Measurements from ENCODE around the gene LCN12. TPM values are rescaled to one million over a fixed set of nuclear protein-coding genes. Genes with fewer than 3 reads are reported as not detected.

Gene LCN12
- polyA plus RNA-seq, 1 donor from 2014 or later: 2.9 TPM

- TF ChIP-seq SMC3 (conservative IDR thresholded peaks at IDR 0.05; ENCODE audit: poor library complexity) (no peak), CTCF (IDR thresholded peaks at IDR 0.05; ENCODE audit: poor library complexity, severe bottlenecking) (no peak), REST (IDR thresholded peaks at IDR 0.05; ENCODE audit: borderline replicate concordance) (no peak), POLR2AphosphoS5 (IDR thresholded peaks at IDR 0.05) (no peak), EZH2 (IDR thresholded peaks at IDR 0.05; ENCODE audit: borderline replicate concordance, insufficient read depth, low read length, poor library complexity, severe bottlenecking) (no peak), EP300 (conservative IDR thresholded peaks at IDR 0.05; ENCODE audit: poor library complexity, severe bottlenecking) (no peak), RAD21 (conservative IDR thresholded peaks at IDR 0.05) (no peak), TAF1 (IDR thresholded peaks at IDR 0.05; ENCODE audit: low read depth) (no peak), MXI1 (conservative IDR thresholded peaks at IDR 0.05; ENCODE audit: poor library complexity, severe bottlenecking) (no peak)
- no peaks in the 10 kb centered on the region for H3K9me3 ChIP-seq (ENCODE audit: low read length)
- H3K36me3 ChIP-seq (ENCODE audit: insufficient read depth, low read length): no peaks in the 10 kb centered on the region
- no peak overlapping the region for H3K4me2 ChIP-seq (ENCODE audit: low read length)
- H3K27ac ChIP-seq (ENCODE audit: low read length): no peak overlapping the region
- no peaks in the 10 kb centered on the region for H3K27me3 ChIP-seq (ENCODE audit: insufficient read depth, low read depth, low read length)
- no peaks in the 10 kb centered on the region for H3F3A ChIP-seq (ENCODE audit: insufficient read depth, low read length, poor library complexity, severe bottlenecking)
- H4K20me1 ChIP-seq (ENCODE audit: insufficient read depth): no peaks in the 10 kb centered on the region
- no peaks in the 10 kb centered on the region for H3K9me2 ChIP-seq (ENCODE audit: insufficient read depth, low read length)
- no peak overlapping the region for H3K4me3 ChIP-seq (ENCODE audit: low read length)
- H3K79me2 ChIP-seq (replicated peaks; ENCODE audit: insufficient read depth, low read length): no peaks in the 10 kb centered on the region
- no peak overlapping the region for H2AFZ ChIP-seq (ENCODE audit: low read depth, low read length)
- no peak overlapping the region for H3K9ac ChIP-seq (ENCODE audit: low read length)
These were observed 31.3 kb upstream of the LCN12 start for GRCh38 chr9:136920734-136921231.

GRCh38 chr9:136921307-136921706 is 30.8 kb upstream of the LCN12 start:
- no peak for TF ChIP-seq CTCF (IDR thresholded peaks at IDR 0.05; ENCODE audit: poor library complexity, severe bottlenecking)
- TF ChIP-seq MXI1 (conservative IDR thresholded peaks at IDR 0.05; ENCODE audit: poor library complexity, severe bottlenecking): no peak
- TF ChIP-seq EZH2 (IDR thresholded peaks at IDR 0.05; ENCODE audit: borderline replicate concordance, insufficient read depth, low read length, poor library complexity, severe bottlenecking): no peak
- TF ChIP-seq SMC3 (conservative IDR thresholded peaks at IDR 0.05; ENCODE audit: poor library complexity): no peak
- TF ChIP-seq RAD21 (conservative IDR thresholded peaks at IDR 0.05): no peak
- no peak for TF ChIP-seq EP300 (conservative IDR thresholded peaks at IDR 0.05; ENCODE audit: poor library complexity, severe bottlenecking)
- no peak for TF ChIP-seq REST (IDR thresholded peaks at IDR 0.05; ENCODE audit: borderline replicate concordance)
- no peak for TF ChIP-seq POLR2AphosphoS5 (IDR thresholded peaks at IDR 0.05)
- TF ChIP-seq TAF1 (IDR thresholded peaks at IDR 0.05; ENCODE audit: low read depth): no peak
- H3K4me3 ChIP-seq (ENCODE audit: low read length): no peak overlapping the region
- no peak overlapping the region for H2AFZ ChIP-seq (ENCODE audit: low read depth, low read length)
- H3K9me2 ChIP-seq (ENCODE audit: insufficient read depth, low read length): no peaks in the 10 kb centered on the region
- H4K20me1 ChIP-seq (ENCODE audit: insufficient read depth): no peaks in the 10 kb centered on the region
- H3K27ac ChIP-seq (ENCODE audit: low read length): no peak overlapping the region
- no peaks in the 10 kb centered on the region for H3K9me3 ChIP-seq (ENCODE audit: low read length)
- H3K79me2 ChIP-seq (replicated peaks; ENCODE audit: insufficient read depth, low read length): no peaks in the 10 kb centered on the region
- no peaks in the 10 kb centered on the region for H3K36me3 ChIP-seq (ENCODE audit: insufficient read depth, low read length)
- H3K9ac ChIP-seq (ENCODE audit: low read length): no peak overlapping the region
- H3K4me2 ChIP-seq (ENCODE audit: low read length): no peak overlapping the region
- no peaks in the 10 kb centered on the region for H3K27me3 ChIP-seq (ENCODE audit: insufficient read depth, low read depth, low read length)
- no peaks in the 10 kb centered on the region for H3F3A ChIP-seq (ENCODE audit: insufficient read depth, low read length, poor library complexity, severe bottlenecking)

Data from neural cell (in vitro differentiated cells).